ENCODE results near the gene TM4SF20. TPM values are rescaled to one million over a fixed set of nuclear protein-coding genes. Genes with fewer than 3 reads are reported as not detected.

TM4SF20 gene
- total and polyA plus RNA-seq, 7 donors: 1.5 to 8.4 (median 2.3) TPM; not detected in 4

- Histone ChIP-seq H3K27ac (peak overlapping the region; percentile 91 to 93 (median 92)), H3K36me3 (peaks cover 0 to 11% (median 0%) of the 10 kb centered on the region in 4 donors), H3K9me3 (no peaks in the 10 kb centered on the region), H3K4me1 (peaks cover 0 to 21% (median 12%) of the 10 kb centered on the region in 4 donors), H3K27me3 (no peaks in the 10 kb centered on the region), H3K4me3 (peak overlapping the region; percentile 81 to 95 (median 90))
- TF ChIP-seq POLR2AphosphoS5 (IDR thresholded peaks at IDR 0.05): no peak
- no peak for TF ChIP-seq EP300 (IDR thresholded peaks at IDR 0.05)
- TF ChIP-seq POLR2A (IDR thresholded peaks at IDR 0.05): no peak
- TF ChIP-seq CTCF (IDR thresholded peaks at IDR 0.05): no peak
- intact Hi-C loops (cut with DNase I): loop anchor here (10.0 kb wide), 1 partner anchor 491 kb away; the partner anchor contains the start of gene RHBDD1
- peak; percentile 66 for DNase-seq
- 0% methylated on average over 13 of the region's 13 CpGs for WGBS, 2 donors
Measured at GRCh38 chr2:227325839-227326195, 53.3 kb downstream of the TM4SF20 start.

- peak within 1 kb of the TSS; percentile 81 to 95 (median 90) for H3K4me3 ChIP-seq
- H3K27ac ChIP-seq: peak within 1 kb of the TSS; percentile 91 to 93 (median 92)
- WGBS, 2 donors: 0% methylated on average over 67 of the region's 67 CpGs
- peaks cover 0 to 5% (median 0%) of the 10 kb centered on the region in 4 donors for H3K36me3 ChIP-seq
- TF ChIP-seq POLR2AphosphoS5 (IDR thresholded peaks at IDR 0.05): peak; percentile 79 to 95 (median 92)
- no peak for TF ChIP-seq CTCF (IDR thresholded peaks at IDR 0.05)
- peak; percentile 47 to 66 for TF ChIP-seq POLR2A (IDR thresholded peaks at IDR 0.05)
- peak in 2 of 4 donors; percentile 26 to 31 for TF ChIP-seq EP300 (IDR thresholded peaks at IDR 0.05)
- peak; percentile 96 for DNase-seq
- no peaks in the 10 kb centered on the region for H3K9me3 ChIP-seq
- intact Hi-C loops (cut with DNase I): loop anchor here (10.0 kb wide), 1 partner anchor 490 kb away; the partner anchor contains the start of gene RHBDD1
- no peaks in the 10 kb centered on the region for H3K27me3 ChIP-seq
- peaks cover 0 to 21% (median 12%) of the 10 kb centered on the region in 4 donors for H3K4me1 ChIP-seq
Measured at GRCh38 chr2:227324995-227325838, 53.9 kb downstream of the TM4SF20 start, which contains the start of gene MFF. TSS of gene MFF (plus strand) at chr2:227325251. CDS start at chr2:227330666, 5,415 bp downstream.

GRCh38 chr2:227324642-227324994 is 54.5 kb downstream of the TM4SF20 start:
- Histone ChIP-seq H3K27me3 (no peaks in the 10 kb centered on the region), H3K4me1 (peaks cover 0 to 21% (median 12%) of the 10 kb centered on the region in 4 donors), H3K36me3 (no peaks in the 10 kb centered on the region), H3K4me3 (peak overlapping the region; percentile 81 to 95 (median 90)), H3K27ac (peak overlapping the region; percentile 91 to 93 (median 92)), H3K9me3 (no peaks in the 10 kb centered on the region)
- WGBS, 2 donors: 13 to 15% methylated on average over 6 of the region's 6 CpGs
- TF ChIP-seq POLR2AphosphoS5 (IDR thresholded peaks at IDR 0.05): no peak
- TF ChIP-seq CTCF (IDR thresholded peaks at IDR 0.05): no peak
- TF ChIP-seq EP300 (IDR thresholded peaks at IDR 0.05): no peak
- TF ChIP-seq POLR2A (IDR thresholded peaks at IDR 0.05): no peak
- intact Hi-C loops (cut with DNase I): loop anchor here (10.0 kb wide), 1 partner anchor 490 kb away; the partner anchor contains the start of gene RHBDD1
- no peak for DNase-seq

GRCh38 chr2:227323818-227324217 is 55.3 kb downstream of the TM4SF20 start:
- Histone ChIP-seq H3K4me1 (peaks cover 0 to 21% (median 12%) of the 10 kb centered on the region in 4 donors), H3K4me3 (no peak overlapping the region), H3K9me3 (no peaks in the 10 kb centered on the region), H3K27me3 (no peaks in the 10 kb centered on the region), H3K27ac (no peak overlapping the region), H3K36me3 (no peaks in the 10 kb centered on the region)
- no peak for TF ChIP-seq POLR2AphosphoS5 (IDR thresholded peaks at IDR 0.05)
- no peak for TF ChIP-seq CTCF (IDR thresholded peaks at IDR 0.05)
- no peak for TF ChIP-seq EP300 (IDR thresholded peaks at IDR 0.05)
- no peak for TF ChIP-seq POLR2A (IDR thresholded peaks at IDR 0.05)
- 94 to 99% methylated on average over 4 of the region's 4 CpGs for WGBS, 2 donors
- no peak for DNase-seq
- intact Hi-C loops (cut with DNase I): loop anchor here (10.0 kb wide), 1 partner anchor 489 kb away; the partner anchor contains the start of gene RHBDD1

All from sigmoid colon (tissue), 7 donors.